DOHH2 (cell line): Measurements from ENCODE around the gene FAR2.

ENCODE experiments used
- H3F3A ChIP-seq: fragments of 200-600 bp; sonication (generic), shearing (Covaris generic); 2 replicates; pipeline ENCODE4 v1.6.0; 2016; ENCODE audit warnings: antibody characterized with exemption, mild to moderate bottlenecking; ENCODE audit not compliant: control insufficient read depth, insufficient read depth
- H3K27ac ChIP-seq: fragments of 200-600 bp; sonication (generic); 2 replicates; pipeline ENCODE4 v1.5.1; 2014; ENCODE audit warnings: low read depth, mild to moderate bottlenecking, low read length, moderate library complexity
- H3K27me3 ChIP-seq: fragments of 200-600 bp; sonication (generic); 2 replicates; pipeline ENCODE4 v1.6.1; 2014; ENCODE audit warnings: mild to moderate bottlenecking, low read length, mixed read lengths; ENCODE audit not compliant: control insufficient read depth
- H3K36me3 ChIP-seq: fragments of 200-600 bp; sonication (generic); 2 replicates; pipeline ENCODE4 v1.6.1; 2014; ENCODE audit warnings: mild to moderate bottlenecking, low read length, moderate library complexity, mixed read lengths; ENCODE audit not compliant: control insufficient read depth
- H3K4me1 ChIP-seq: fragments of 200-600 bp; sonication (generic); 2 replicates; pipeline ENCODE4 v1.6.1; 2014; ENCODE audit warnings: mild to moderate bottlenecking, low read length, mixed read lengths; ENCODE audit not compliant: control insufficient read depth
- H3K4me2 ChIP-seq: fragments of 200-600 bp; sonication (generic); 2 replicates; pipeline ENCODE4 v1.6.0; 2014; ENCODE audit warnings: mild to moderate bottlenecking, low read length, moderate library complexity
- H3K4me3 ChIP-seq: fragments of 200-600 bp; sonication (generic); 2 replicates; pipeline ENCODE4 v1.5.1; 2014; ENCODE audit warnings: mild to moderate bottlenecking, low read length, mixed read lengths
- H3K79me2 ChIP-seq: fragments of 200-600 bp; sonication (generic); 2 replicates; pipeline ENCODE4 v1.6.1; 2014; ENCODE audit warnings: mild to moderate bottlenecking, low read length, mixed read lengths; ENCODE audit not compliant: control insufficient read depth
- H3K9me2 ChIP-seq: fragments of 200-600 bp; sonication (generic); replicated peaks from 2 replicates; pipeline ENCODE4 v1.6.1; 2014; ENCODE audit warnings: mild to moderate bottlenecking, low read length, mixed read lengths; ENCODE audit not compliant: control insufficient read depth
- H3K9me3 ChIP-seq: fragments of 200-600 bp; sonication (generic); 2 replicates; pipeline ENCODE4 v1.6.1; 2014; ENCODE audit warnings: antibody characterized with exemption, low read length, mixed read lengths; ENCODE audit not compliant: control insufficient read depth, insufficient read depth
- H4K20me1 ChIP-seq: fragments of 200-600 bp; sonication (generic); 2 replicates; pipeline ENCODE4 v1.6.0; 2014; ENCODE audit warnings: low read depth, mild to moderate bottlenecking, antibody characterized with exemption, low read length, moderate library complexity; ENCODE audit not compliant: control insufficient read depth, insufficient read depth
- CTCF ChIP-seq: fragments of 200-600 bp; sonication (generic); IDR thresholded peaks from one replicate; pipeline ENCODE4 v1.5.1; 2014; ENCODE audit warnings: antibody characterized with exemption, mild to moderate bottlenecking, low read depth, low read length; ENCODE audit not compliant: poor library complexity, severe bottlenecking
- EZH2phosphoT487 ChIP-seq: fragments of 200-600 bp; sonication (generic); IDR thresholded peaks from 2 replicates; pipeline ENCODE4 v1.6.1; 2017; ENCODE audit warnings: borderline replicate concordance, mild to moderate bottlenecking, antibody characterized with exemption, low read length, moderate library complexity, mixed read lengths

The FAR2 gene

GRCh38 chr12:29354954-29355353, 205.9 kb downstream of the FAR2 start:
- no peaks in the 10 kb centered on the region for H3K9me2 ChIP-seq
- TF ChIP-seq CTCF: no peak
- TF ChIP-seq EZH2phosphoT487: no peak
- H3K27me3 ChIP-seq: no peaks in the 10 kb centered on the region
- no peak overlapping the region for H3K27ac ChIP-seq
- H3F3A ChIP-seq: no peaks in the 10 kb centered on the region
- H3K9me3 ChIP-seq: no peaks in the 10 kb centered on the region
- H3K4me3 ChIP-seq: no peak overlapping the region
- H3K36me3 ChIP-seq: peaks cover 53% of the 10 kb centered on the region
- H3K4me1 ChIP-seq: no peaks in the 10 kb centered on the region
- H3K4me2 ChIP-seq: no peak overlapping the region
- no peaks in the 10 kb centered on the region for H3K79me2 ChIP-seq
- H4K20me1 ChIP-seq: no peaks in the 10 kb centered on the region

DNA sequence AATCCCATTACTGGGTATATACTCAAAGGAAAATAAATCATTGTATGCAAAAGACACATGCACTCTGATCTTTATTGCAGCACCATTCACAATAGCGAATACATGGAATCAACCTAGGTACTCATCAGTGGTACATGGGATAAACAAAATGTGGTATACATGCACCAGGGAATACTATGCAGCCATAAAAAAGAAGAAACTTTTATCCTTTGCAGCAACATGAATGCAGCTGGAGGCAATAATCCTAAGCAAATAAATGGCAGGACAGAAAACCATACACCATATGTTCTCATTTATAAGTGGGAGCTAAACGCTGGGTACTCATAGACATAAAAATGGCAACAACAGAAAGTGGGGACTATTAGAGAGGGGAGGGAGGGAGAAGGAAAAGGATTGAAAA, 216.0 kb downstream of the FAR2 start:
- H3K27ac ChIP-seq: no peak overlapping the region
- H3K27me3 ChIP-seq: no peaks in the 10 kb centered on the region
- H3K9me3 ChIP-seq: no peaks in the 10 kb centered on the region
- H3F3A ChIP-seq: 0 out of 2 replicates have a peak, but pooled peaks cover 5% of the 10 kb centered on the region
- peaks cover 81% of the 10 kb centered on the region for H3K36me3 ChIP-seq
- no peaks in the 10 kb centered on the region for H3K9me2 ChIP-seq
- H3K79me2 ChIP-seq: peaks cover 8% of the 10 kb centered on the region
- TF ChIP-seq CTCF (no peak), EZH2phosphoT487 (no peak)
- H3K4me3 ChIP-seq: no peak overlapping the region
- H3K4me2 ChIP-seq: no peak overlapping the region
- H3K4me1 ChIP-seq: no peaks in the 10 kb centered on the region
- 0 out of 2 replicates have a peak, but pooled peaks cover 3% of the 10 kb centered on the region for H4K20me1 ChIP-seq

- Histone ChIP-seq H3F3A (0 out of 2 replicates have a peak, but pooled peaks cover 5% of the 10 kb centered on the region), H3K27me3 (no peaks in the 10 kb centered on the region), H4K20me1 (no peaks in the 10 kb centered on the region), H3K4me1 (peaks cover 5% of the 10 kb centered on the region), H3K9me3 (peaks cover 3% of the 10 kb centered on the region; the same call in 1 of the 2 replicates), H3K4me3 (no peak overlapping the region), H3K36me3 (peaks cover 52% of the 10 kb centered on the region), H3K27ac (no peak overlapping the region), H3K79me2 (peaks cover 71% of the 10 kb centered on the region), H3K9me2 (no peaks in the 10 kb centered on the region), H3K4me2 (no peak overlapping the region)
- TF ChIP-seq CTCF (no peak), EZH2phosphoT487 (no peak)
These were observed 224.9 kb downstream of the FAR2 start for GRCh38 chr12:29374012-29374411.

DNA sequence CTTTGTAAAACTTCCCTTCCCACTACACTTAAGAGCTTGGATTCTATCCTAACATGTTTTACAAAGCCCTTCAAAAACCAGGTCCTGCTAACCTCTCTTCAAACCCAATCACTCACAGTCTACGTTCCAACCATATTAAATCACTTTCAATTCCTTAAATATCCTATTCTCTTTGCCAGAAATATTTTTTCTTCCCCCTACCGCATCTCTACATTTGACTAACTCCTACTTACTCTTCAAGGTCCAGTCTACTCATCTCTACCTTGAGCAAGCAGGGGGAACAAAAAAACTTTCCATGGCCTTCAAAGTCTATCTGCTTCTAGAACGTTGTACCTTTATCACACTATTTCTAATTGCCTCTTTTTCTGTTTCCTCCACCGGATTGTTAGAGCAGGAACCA, 225.8 kb downstream of the FAR2 start:
- TF ChIP-seq EZH2phosphoT487 (no peak), CTCF (no peak)
- no peaks in the 10 kb centered on the region for H3F3A ChIP-seq
- H3K36me3 ChIP-seq: peaks cover 48% of the 10 kb centered on the region
- H3K9me3 ChIP-seq: peaks cover 3% of the 10 kb centered on the region; the same call in 1 of the 2 replicates
- no peak overlapping the region for H3K27ac ChIP-seq
- no peaks in the 10 kb centered on the region for H3K27me3 ChIP-seq
- no peaks in the 10 kb centered on the region for H3K9me2 ChIP-seq
- H3K79me2 ChIP-seq: peaks cover 80% of the 10 kb centered on the region
- no peaks in the 10 kb centered on the region for H4K20me1 ChIP-seq
- peaks cover 14% of the 10 kb centered on the region for H3K4me1 ChIP-seq
- no peak overlapping the region for H3K4me2 ChIP-seq
- H3K4me3 ChIP-seq: no peak overlapping the region
